Germinal center (tissue), 1 donor: ENCODE data around the gene CDH13.
A peak's percentile ranks its signal among the peaks of the same experiment; 100 is the strongest.

Source experiments
- DNase-seq: peaks from one replicate; pipeline ENCODE4 v3.0.0; 2012; ENCODE audit warnings: mixed read lengths, low spot score

The CDH13 gene

DNA sequence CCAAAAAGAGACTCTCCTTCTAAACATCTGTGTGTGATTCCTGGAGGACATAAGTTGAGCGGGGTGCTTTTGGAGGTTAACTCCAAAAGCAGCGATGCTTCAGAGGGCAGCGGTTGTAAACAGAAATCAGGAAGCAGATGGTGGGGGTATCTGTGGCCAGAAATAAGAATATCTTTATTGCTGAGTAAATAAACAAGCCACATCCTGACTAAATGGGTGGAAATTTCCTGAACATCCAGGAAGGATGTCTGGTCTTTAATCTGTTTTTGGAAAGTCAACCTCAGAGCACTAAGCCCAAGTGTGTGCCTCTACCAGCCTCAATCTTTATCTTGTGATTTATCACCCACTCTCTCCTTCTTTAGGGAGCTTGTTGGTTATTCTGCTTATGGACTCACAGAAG, 123.3 kb downstream of the CDH13 start:
- DNase-seq: no peak

DNA sequence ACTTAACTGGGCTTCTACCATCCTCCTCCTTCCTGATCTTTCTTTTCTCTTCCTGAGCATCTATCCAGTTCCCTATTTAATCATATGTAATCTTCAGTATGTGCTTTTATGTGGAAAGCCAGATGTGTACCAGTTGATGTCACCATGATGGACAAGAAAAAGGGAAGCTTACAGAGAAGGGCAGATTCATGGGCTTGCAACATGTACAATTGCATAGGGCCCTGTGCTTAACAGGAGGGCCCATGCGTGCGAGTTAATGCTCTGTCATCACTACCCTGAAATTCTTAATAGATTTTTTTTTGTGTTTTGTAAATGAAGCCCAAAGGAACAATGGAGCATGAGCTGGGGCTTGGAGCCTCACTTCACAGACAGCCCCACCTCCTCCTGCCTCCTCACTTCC, 124.3 kb downstream of the CDH13 start:
- DNase-seq: no peak

DNA sequence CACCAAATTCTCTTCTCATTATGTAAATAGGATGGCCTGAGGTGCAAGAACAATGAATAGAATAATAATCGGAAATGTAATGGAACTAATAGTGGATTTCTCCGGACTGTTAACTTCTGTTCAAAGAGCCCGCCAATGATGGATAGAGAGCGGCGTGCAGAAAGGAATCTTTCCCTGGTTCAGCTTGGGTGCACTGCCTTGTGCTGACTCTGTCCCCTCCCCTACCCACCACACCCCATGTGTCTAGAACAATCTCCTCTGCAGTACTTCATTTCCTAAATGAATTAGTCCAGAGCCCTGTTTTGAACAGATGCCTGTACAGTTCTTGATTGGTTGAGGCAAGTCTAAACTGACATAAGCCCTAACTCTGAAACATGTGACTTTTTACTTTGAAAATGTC, 125.4 kb downstream of the CDH13 start:
- DNase-seq: no peak

DNA sequence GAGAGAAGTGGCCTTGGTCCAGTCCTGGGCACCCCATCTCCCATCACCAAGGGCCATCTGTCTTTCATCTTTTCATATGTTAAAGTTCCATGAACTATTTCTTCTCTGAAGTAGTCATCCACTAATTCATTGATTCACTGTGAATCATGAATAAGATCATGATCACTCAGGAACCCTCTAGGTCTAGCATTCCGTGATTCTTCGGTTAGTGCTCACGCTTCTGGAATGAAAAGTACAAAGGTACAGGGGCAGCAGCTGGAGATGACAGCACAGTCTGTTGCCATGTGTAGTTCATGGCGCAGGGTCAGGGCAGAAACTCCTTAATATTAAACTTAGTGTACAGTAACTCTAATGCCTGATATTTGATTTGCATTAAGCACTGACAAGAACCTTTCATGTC, 127.1 kb downstream of the CDH13 start:
- no peak for DNase-seq

DNA sequence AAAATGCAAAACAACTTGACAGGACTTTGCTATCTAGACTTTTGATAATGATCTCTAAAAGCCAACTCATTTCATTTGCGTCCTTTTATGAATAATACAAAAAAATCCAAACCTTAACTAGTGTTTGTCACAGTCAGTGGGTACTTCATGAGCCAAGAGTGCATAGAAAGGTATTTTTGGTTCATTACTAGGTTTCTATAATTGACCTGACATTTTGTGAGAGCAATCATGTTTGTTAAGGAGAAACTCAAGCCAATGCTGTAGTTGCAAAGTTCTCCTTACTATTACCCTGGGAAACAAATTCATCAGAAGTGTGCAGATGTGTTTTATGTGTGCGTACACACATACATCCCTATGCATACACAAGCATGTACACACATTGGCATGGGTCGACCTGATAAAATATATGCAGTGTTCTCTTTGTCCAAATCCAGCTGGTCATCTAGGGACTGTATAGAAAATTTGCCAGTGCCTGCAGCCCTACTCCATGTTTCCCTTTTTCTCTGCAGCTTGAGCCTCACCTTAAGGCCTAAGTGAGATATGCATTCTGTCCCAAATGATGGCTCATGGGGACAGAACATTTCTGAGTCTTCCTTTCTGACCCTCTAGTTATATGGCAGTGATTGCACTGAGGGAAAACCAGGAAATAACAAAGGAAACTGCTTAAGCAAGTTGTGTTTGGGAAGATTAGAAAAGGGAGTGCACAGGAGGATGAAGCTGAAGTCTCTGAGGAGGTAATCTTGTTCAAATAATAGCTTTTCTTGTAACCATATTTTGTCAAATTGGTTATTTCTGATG, 128.1 kb downstream of the CDH13 start:
- no peak for DNase-seq

DNA sequence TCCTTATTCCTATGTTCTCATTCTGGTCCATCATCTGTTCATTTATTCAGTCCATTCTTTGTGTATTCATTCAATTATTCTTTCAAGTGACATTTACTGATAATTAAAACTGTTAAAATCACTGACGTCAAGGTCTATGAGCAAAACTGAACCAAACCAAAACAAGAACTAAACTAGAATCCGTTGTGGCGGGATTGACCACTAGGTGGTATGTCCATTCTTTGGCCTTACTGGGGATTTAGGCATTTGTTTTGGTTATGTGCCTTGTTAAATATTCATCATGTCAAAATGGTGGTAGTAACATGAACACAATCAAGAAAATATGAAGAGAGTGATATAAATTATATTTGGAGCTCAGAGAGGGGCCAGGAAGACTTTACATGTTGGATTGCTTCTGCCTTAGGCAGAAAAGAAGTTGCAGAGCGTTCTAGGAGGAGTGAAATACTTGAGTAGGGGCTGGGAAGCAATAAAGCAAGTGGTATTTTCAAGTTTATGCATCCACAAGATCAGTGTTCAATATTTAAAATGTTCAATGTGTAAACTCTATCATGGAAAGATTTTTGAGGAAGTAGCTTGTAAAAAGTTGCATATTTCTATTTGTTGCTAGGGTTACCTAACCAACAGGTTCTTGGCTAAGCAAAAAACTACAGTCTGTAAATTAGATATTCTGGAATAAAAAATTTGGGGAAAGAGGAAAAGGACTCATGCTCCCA, 129.0 kb downstream of the CDH13 start:
- DNase-seq: no peak

DNA sequence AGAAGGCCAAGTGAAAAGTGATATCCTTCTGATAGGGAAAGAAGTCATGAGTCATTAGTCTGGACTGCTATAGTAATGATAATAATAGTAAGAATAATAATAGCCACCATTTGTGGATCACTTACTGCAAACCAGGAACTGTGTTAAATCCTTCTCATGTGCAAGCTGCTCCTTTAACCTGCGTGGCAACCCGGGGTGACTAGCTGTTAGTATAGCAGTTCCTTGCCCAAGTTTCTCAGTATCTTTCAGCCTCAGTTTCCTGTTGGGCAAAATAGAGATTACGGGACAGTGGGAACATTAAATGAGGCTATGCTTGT, 129.5 kb downstream of the CDH13 start:
- DNase-seq: no peak

DNA sequence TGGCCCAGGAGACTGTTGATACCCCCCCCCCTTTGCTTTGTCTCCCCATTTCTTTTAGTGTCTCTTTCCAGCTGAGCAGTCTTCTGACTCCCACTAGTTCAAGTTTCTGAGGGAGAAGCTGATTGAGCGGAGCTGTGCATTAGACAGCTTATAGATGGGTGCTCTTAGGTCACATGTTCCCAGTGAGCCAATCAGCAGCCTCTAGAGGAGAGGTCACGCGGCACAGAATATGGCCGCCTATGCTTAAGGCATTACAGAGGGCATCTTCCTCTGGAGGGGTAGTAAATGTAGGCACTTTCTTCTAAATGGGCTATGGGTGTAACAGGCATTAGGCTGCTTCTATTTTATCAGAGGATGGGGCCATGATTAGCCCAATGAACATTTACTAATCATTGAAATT, 131.6 kb downstream of the CDH13 start:
- no peak for DNase-seq

DNA sequence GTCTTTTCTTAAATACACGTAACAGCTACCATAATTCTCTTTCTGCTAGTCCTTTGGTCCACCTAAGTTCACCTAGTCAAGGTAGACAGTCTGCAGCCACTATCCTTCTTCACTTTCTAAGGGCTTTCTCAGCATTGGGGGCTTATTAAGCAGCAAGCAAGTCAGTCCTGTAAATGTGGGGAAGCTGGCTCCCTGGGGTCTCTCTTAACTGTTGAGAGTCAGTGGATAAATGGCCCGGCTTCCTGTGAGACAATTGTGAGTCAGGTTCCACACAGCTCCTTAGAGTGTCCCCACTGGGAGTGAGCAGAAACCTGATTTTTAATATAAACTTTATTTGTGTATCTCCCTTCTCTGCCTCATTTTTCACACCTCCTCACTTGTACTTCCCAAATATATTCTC, 132.1 kb downstream of the CDH13 start:
- no peak for DNase-seq

DNA sequence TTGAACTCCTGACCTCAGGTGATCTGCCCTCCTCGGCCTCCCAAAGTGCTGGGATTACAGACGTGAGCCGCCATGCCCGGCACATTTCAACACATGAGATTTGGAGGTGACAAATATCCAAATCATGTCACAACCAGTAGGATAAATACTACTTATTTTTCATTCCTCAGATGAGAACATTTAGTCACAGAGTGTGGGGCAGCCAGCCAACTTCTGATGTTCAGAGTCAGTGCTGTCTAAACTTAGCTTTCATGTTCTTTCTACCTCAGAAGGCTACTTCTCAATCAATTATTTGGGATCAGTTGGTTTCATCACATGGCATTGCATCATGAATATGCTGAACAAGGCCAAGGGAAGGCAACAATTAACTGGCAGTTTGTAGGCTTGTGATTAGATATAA, 134.5 kb downstream of the CDH13 start:
- no peak for DNase-seq

DNA sequence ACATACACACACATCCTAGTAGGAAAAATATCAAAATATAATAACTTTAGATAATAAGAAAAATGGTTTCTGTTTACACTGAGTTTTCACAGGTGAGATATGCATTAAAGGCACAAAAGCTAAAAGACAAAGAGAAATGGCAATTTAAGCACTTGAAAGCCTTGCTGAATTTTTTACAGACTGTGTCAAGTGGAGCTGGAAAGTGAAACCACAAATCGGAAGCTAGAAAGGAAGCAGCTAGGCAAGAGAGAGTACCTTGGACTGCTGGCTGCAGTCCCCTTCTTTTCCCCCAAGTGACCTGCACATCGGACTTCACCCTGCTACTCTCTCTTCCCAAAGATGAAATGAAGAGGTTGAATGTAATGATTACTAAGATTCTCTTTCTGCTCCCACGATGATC, 135.1 kb downstream of the CDH13 start:
- DNase-seq: no peak

DNA sequence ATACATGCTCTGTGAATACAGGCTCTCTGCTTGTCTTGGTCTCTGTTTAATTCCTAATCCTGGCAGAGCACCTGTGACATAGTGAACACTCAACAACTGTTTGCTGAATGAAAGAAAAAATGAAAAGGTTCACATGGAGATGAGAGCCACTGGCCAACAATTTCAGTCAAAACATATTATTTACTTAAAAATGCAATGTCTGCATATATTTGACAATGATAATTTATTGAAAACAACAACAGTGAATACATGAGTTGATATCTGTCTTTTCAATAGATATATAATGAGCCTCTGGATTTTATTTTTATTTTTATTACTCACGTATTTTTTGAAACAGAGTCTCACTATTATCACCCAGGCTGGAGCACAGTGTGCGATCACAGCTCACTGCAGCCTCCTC, 136.6 kb downstream of the CDH13 start:
- no peak for DNase-seq

DNA sequence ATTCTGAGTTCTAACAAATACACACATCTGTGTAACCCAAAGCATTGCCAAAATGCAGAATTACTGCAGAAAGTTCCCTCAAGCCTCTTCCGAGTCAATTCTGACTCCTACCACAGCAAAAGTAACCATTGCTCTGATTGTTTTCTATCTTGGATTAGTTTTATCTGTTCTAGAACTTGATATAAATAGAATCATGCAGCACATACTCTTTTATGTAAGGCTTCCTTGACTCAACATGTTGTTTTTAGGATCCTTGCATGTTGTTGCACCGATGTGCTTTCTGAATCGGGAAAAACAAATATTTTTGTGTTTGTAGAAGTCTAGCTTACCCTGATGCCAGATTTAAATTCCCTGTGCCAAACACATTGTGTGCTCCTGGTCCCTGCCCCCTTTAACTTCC, 140.4 kb downstream of the CDH13 start:
- no peak for DNase-seq

DNA sequence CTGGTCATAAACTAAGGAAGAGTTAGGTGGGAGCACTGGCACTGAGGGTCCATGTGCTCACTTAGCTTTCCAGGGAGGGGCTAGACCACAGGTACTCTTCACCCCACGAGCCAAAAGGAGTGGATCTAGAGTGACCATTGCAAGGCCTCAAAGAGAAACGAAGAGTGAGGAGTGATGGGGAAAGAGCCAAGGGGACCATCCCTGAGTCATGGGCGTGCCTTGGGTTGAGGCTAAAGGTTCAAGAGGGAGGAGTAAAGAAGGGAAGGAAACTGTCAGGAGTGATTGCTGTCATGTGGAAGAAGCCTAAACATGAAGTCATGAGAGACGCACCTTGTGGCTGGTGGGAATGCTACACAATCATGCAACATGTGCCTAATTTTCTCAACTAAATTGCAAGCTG, 141.0 kb downstream of the CDH13 start:
- DNase-seq: no peak

DNA sequence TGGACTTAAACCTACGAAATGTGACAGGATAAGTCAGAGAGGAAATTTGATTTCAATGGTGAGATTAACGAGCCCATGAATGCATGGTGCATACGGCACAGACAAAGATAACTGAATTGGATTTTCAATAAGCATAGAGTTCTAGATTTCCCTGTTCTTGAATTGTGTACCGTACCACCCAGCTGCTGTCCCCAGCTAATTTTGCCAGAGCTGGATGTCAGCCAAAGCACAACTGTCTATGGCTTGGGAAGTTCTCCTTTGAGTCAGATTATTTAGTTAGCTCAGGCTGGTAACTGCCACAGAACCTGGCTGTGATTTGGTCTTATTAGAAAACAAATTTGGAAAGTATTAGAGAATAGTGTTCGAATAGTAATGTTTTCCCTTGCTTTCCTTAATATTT, 143.1 kb downstream of the CDH13 start:
- DNase-seq: no peak

DNA sequence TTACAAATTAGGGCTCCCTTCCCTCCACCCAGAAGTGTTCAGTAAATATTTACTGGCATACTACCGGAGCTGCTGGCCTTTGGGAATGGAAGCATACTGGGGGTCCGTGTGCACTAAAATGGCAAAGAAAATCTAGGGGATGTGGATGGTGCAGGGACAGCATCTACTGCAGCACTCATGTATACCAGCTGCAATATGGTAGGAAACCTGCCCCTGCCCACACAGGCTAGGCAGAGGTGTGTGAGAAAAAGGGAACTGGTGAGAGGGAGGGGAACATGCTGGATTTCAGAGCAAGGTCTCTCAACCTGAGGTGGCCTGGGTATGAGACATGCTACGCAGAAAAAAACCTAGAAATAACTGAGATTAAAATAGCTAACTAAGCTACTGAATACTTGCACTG, 145.4 kb downstream of the CDH13 start:
- DNase-seq: no peak

DNA sequence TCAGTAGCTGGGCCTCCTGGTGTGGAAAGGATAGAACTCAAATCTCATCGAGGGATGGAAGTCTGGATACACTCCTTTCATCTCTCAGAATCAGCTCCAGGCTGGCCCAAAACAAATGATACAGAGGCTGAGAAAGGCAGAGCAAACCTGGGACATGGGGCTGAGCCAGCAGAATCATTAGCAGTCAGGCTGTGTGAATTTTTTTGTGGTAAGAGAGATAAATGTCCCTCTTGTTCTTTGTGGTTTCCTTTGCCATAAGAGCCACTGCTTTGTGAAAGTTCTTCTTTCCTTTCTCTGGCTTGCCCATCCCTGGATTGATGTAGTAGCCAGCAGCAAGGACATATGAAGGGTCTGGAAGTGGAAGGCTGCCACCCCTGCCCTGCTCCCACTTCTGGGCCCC, 146.2 kb downstream of the CDH13 start:
- DNase-seq: no peak

DNA sequence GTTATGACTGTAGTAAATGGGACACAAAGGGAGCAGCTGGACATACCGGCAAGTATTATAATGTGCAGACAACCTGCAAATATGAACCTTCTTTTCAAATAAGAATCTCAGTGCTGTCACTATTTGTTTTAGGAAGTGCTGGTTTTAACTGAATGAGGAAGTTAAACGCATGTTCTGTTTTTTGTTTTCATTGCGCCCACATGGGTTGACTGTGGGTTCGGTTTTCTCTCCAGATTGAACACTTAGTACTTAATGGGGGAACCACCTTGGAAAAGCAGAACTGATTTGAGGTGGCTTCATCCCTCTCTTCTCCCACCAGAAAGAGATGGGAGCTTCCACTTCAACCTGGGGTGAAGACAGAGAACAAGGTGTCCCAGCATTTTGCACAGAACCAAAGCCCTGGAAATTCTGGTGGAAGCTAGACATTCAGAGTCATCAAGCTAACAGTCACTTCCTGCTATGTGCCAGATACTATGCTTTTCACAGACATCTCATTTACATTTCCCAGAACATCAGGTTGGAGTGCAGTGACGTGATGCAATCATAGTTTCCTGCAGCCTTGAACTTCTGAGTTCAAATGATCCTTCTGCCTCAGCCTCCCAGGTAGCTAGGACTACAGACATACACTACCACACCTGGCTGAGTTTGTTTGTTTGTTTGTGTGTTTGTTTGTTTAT, 149.8 kb downstream of the CDH13 start:
- DNase-seq: peak; percentile 4

DNA sequence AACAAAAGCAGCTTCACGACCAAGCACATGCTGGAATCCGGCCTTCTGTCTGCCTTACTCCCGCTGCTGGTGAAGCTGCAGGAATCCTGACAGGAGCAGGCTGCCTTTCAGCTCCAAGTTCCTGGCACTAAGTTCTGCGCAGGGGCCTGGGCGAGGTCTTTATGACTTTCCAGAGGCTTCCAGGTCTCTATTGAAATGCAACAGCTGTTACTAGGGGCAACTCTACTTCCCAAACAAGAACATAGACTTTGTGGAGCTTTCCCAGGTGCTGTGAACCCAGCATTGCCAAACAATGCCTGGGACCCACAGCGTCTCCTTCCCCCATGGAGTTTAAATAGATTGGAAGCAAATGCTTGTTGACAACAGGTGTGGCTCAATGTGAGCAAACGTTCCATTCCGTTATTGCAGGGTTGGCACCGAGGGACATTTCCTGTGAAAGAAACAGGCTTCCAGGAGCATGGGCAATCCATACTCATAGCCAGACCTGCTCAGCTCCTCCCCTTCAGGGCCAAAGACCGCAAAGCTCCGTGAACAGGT, 156.0 kb downstream of the CDH13 start:
- no peak for DNase-seq

DNA sequence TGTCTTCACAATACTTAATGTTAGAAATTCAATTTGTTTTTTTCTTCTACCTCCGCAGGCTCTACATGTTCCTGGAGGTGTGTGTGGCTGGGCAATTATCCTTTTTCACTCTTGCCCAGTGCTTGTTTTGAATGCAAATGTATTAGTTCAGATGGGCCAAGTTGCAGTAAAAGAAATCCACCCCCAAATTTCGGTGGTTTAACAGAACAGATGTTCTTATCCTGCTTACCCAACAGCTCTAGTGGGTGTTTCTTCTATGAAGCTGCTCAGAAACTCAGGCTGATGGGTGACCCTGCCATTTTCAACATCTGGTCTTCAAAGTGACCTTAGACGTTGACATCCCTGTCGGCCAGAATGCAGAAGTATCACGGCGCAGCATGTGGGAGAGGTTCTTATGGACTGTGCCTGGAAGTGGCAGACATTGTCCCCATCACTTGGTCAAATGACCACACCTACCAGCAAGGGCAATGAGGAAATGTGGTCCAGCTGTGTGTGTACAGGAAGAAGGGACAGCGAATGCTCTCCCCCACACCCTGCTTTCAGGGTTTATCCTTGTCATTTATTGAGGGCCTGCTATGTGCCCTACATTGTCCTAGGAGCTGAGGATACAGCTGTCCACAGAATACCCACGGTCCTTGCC, 157.3 kb downstream of the CDH13 start:
- no peak for DNase-seq

DNA sequence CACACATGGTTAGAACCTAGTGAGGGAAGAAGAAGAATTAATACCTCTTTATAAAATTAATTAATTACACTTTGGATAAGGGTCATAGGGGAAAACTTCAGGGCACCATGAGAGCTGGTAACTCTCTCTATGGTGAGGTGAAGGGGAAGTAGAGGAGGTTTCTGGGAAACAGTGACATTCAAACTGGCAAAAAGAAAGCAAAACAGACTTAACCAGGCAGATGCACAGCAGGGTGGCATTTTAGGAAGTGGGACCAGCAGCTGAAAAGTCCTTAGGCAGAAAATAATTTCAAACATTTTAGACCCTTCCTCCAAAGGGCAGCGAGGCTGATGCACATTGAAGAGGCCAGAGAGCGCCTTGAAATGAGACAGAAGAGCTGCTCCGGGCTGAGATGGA, 157.8 kb downstream of the CDH13 start:
- no peak for DNase-seq

DNA sequence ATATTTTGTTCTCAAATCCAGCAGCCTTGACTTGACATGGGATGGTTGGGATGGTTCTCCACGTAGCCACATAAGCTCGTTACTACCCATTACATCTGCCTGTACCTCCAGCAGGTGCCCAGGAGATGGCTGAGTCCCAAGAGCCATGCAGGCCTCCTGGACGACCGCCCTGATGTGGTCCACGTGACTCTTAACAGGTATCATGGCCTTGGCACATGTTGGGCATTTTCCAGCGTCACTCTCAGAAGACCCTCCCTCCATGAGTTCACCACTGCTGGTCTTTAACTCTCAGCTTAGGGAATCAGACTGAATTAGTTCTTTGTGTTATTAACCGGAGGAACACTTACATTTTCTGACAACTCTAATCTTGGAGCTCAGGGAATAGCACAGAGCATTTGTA, 161.5 kb downstream of the CDH13 start:
- DNase-seq: no peak

DNA sequence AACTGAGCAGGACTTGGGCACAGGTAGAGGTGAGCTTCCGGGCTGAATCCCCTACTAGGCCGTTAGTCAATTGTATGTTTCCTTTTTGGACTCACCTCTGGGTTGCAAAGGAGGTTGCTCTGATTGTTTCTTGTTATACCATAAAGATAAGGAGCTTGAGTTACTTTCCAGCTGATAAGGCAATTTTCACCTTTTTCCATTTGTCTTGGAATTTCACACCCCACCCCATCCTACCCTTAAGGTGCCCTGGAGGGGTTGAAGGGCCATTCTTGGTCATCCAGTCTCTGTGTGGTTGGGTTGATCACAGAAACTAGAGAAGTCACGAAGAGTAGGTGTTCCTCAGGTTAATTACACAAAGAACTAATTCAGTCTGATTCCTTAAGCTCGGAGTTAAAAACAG, 162.2 kb downstream of the CDH13 start:
- no peak for DNase-seq
